LoVo (cell line): ENCODE measurements around the gene HS3ST4.

ENCODE experiments used
- DNase-seq: peaks from one replicate; pipeline ENCODE4 v3.0.0-alpha.2; 2016; ENCODE audit warnings: low spot score

HS3ST4 gene

DNA sequence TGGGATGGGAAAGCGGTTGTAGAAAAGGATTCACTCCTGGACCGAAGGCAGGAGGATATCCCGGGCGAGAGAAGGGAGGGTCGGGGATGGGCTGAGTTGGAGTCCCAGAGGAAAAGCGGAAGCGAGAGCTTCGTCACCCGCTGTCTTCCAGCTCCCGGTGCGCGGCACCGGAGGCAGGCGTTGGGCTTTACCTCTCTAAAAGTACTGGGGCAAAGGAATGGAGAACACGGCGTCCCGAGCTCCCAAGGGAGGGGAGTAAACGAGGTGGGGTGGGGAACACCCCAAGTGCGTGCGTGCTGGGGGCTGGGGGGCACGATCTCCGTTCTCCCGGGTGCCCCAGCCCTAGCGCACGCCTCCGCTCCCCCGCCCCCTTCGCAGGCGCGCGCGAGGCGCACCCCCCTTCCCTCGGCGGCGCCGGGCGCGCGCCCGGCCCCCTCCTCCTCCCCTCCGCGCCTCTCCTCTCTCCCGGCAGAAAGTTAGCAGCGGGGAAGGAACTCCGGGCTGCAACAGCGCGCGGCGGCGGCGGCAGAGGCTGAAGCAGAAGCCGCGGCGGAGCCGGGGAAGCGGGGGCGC is at the start of gene HS3ST4:
HS3ST4 (plus strand) TSS at position 441 of the 573 bp plus-strand sequence.
- no peak for DNase-seq

DNA sequence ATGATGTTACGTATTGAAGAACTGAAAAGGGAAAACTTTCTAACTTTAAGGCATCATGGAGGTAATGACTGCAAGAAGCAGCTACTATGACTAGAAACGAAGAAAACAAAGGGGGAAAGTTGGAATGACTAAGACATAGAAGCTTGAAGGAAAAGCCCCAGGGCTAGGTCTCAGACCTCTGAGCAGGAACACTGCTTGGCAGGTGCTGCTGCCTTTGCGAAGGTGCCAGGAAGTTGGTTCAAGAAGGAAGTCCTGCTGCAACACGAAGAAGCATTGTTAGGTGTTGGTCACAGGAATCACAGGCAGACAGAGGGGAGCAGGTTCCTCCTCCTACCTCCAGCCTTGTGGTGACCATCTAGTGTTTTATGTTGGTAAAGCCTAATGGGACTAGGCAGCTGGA is 48.1 kb upstream of the HS3ST4 start:
- DNase-seq: no peak

DNA sequence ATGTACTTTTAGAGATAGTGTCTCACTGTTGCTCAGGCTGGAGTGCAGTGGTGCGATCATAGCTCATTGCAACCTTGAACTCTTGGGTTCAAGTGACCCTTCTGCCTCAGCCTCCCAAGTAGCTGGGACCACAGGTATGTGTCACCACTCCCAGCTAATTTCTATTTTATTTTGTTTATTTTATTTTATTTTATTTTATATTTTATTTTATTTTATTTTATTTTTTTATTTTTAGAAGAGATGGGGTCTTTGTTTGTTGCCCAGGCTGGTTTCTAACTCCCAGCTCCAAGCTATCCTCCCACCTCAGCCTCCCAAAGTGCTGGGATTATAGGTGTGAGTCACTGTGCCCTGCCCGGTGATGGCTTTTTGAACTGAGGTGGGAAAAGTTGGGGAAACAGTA is 35.1 kb upstream of the HS3ST4 start:
- no peak for DNase-seq

DNA sequence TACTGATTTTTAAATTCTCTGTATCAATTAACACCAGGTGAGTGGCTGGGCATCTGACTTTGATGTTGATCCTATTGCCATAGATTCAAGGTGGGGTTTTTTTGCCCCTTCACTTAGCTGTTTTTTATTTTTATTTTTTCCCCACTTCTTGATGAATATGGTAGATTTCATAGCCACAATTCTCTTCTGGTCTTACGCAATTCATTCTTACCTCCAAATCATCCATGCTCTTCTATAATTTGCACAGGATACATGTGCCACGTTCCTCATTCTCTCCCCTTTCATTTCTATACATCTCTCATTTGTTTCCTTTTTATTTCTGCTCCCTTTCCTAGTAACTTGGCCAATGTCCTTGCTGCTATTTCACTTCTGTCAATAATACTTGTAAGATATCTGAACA is 14.9 kb upstream of the HS3ST4 start:
- DNase-seq: no peak

DNA sequence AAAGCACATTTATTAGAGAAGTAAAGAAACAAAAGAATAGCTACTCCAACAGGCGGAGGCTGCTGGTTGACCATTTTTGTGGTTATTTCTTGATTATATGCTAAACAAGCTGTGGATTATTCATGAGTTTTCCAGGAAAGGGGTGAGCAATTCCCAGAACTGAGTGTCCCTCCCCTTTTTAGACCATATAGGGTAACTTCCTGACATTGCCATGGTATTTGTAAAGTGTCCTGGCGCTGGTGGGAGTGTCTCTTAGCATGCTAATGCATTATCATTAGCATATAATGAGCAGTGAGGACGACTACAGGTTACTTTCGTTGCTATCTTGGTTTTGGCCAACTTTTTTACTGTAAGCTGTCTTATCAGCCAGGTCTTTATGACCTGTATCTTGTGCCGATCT is 12.2 kb upstream of the HS3ST4 start:
- no peak for DNase-seq

DNA sequence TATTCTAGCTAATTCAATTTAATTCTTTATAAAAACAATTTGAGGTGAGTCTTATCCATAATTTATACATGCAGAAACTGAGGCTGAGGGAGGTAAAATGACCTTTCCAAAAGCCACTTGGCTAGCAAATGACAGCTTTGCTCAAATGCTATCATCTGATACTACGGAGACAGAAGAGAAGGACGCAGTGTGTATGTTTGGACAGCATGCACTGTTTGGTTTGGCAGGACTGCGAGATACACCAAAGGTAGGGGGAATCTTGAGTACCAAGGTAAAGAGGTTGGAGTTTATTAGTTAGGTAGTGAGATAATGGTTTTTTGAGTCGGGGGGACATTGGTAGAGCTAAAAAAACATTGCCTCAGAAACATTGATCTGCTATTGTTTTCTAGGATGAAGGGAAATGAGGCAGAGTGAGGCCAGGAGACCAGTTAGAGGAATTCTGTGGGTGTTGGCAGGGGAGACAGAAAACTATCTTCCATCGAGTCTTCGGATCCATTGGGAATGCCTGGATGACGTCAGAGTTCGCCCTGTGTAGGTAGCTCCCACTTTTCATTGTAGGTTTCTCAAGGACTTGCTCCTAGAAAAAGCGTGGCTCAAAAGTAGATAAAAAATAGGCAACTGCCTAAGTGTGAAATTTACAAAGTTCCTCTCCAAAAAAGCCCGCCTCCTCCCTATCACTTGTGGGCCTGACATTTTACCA is 2.5 kb upstream of the HS3ST4 start:
- DNase-seq: no peak

DNA sequence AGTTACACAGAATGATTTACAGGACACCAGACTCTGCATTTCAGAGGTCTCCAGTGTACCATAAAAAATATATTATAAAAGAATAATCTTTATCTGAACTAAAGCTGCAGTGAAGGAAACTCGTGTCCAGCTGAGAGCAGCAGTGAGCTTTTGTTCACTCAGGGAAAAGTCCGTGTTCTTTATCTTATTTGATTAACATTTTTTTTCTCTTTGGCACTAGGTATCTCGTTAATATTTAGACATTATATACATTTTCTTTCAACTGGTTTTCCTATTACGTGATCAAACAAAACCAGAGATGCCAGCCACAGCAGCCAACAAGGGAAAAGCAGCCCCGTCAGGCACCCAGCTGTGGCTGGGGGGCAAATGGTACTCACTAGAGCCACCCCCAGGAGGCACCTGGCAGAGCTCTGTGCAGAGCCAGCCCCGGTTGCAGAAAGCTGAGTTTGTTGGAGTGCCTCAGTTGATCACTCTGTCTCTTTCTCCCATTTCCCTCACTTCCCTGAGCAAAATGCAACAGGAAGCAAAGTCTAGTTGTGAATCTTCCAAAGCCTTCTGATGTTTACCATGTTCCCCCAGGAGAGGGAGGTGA is 1.1 kb upstream of the HS3ST4 start:
- DNase-seq: no peak

DNA sequence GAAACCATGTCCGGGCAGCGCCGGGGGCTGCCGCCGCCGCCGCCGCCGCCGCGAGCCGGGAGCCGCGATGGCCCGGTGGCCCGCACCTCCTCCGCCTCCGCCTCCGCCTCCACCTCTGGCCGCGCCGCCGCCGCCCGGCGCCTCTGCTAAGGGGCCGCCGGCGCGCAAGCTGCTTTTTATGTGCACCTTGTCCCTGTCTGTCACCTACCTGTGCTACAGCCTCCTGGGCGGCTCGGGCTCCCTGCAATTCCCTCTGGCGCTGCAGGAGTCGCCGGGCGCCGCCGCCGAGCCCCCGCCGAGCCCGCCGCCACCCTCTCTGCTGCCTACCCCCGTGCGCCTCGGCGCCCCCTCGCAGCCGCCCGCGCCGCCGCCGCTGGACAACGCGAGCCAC is 587 bp downstream of the HS3ST4 start:
- no peak for DNase-seq

DNA sequence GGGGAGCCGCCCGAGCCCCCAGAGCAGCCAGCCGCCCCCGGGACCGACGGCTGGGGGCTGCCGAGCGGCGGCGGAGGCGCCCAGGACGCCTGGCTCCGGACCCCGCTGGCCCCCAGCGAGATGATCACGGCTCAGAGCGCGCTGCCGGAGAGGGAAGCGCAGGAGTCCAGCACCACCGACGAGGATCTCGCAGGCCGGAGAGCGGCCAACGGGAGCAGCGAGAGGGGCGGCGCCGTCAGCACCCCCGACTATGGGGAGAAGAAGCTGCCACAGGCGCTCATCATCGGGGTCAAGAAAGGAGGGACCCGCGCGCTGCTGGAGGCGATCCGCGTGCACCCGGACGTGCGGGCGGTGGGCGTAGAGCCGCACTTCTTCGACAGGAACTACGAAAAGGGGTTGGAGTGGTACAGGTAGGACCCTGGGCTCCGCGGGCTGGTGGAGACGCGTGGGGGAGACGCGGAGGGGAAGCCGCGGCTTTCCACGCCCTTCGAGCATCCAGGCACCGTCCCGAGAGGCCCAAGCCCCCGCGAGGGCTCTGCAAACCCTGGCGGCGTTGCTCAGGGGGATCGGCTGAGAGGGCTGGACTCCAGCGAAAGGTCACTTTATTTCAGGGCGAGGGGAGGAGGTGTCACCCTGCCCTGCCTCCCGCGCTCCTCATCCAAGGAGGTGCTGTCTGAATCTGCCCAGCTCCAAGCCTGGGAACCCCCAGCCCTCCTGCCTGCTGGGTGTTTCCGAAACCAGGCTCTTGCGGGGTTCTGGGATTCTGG is 1.2 kb downstream of the HS3ST4 start:
- DNase-seq: no peak

DNA sequence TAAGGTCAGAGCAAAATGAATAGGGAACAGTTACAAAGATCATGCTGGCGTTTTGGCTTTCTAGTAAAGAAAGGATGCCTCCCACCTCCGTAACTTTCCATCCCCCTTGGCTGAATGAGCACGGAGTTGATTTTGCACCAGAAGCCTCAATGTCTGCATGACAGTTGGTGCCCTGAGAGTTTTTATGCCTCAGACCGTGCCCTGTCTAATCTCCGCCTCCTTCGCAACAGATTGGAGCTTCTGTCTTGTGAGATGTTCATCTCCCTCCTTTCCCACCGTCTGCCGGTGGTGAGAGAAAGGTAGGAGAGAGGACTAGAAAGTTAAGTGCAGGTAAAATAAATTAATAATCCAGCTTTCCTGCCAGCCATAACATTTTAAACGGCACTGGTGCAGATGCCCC is 1.9 kb downstream of the HS3ST4 start:
- DNase-seq: no peak

DNA sequence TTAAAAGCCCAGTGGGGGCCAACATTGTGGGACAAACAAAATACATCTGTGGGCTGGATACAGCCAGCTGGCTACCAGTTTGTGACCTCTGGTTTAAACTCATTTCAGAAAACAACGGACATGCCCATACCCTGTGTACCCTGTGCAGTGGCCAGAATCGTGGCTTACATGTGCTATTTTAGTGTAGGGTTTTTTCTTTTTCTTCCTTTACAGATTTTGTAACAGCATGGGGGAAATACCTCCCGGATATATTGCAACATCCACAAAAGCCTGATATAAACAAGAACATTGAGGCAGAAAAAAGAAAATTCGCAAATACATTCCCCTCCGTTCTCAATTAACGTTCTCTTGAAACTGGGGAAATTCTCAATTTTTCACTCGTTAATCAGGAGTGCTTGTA is 7.3 kb downstream of the HS3ST4 start:
- DNase-seq: no peak

DNA sequence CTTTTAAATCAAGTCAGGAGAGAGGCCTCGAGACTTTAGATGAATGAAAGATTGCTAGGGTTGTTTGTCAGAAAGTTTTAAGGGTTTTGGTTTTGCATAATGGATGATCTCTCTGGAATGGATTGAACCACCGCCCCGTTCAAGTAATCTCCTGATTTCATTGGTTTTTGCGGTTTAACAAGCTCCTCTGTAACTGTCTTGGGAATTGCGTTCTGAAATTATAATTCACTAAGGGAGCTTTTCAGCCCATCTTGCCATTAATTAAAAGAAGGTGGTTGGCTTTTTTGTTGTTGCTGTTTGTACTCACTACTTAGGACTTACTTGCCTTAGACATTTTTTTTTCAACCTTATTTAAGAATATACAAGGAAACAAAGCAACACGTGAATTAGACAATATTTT is 8.8 kb downstream of the HS3ST4 start:
- DNase-seq: no peak

DNA sequence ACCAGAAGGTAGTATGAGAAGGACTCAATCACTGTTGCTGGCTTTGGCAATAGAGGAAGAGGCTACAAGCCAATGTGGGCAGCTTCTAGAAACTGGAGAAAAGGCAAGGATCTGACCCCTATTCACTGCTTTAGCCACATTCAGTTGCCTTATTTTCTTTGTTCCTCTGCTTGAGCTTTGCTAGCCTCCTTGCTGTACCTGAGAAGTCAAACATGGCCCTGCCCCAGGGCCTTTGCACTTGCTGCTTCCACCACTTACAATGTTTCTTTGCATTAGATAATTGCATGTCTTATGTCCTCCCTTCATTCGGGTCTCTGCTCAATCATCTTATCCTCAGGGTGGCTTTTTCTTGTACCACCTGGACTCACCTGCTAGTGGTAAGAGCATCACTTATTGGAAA is 15.8 kb downstream of the HS3ST4 start:
- DNase-seq: no peak

DNA sequence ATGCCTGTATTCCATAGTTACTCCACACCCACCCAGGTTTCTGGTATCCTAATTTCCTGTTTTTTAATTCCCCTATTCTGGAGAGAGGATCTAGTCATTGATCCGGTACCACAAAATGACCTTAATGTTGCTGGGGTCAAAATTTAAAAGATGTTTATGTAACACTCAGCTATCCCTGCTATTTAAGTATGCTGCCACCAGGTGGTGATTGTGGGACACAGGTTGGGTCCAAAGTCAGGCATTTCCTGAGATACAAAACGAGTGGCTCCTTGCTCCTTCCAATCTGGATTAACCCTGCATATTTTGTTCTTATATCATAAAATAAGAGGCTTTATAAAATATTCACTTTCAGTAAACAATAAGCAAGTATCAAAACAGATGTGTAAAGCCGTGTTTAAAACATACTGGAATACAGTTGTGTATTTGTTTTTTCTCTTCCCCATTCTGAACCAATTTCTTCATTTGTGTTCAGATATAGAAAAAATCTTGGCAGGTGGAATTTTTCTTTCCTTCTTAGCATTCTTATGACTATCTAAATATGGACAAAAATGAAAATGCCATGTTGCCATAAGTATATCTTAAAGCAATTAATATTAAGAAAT is 16.3 kb downstream of the HS3ST4 start:
- DNase-seq: no peak

DNA sequence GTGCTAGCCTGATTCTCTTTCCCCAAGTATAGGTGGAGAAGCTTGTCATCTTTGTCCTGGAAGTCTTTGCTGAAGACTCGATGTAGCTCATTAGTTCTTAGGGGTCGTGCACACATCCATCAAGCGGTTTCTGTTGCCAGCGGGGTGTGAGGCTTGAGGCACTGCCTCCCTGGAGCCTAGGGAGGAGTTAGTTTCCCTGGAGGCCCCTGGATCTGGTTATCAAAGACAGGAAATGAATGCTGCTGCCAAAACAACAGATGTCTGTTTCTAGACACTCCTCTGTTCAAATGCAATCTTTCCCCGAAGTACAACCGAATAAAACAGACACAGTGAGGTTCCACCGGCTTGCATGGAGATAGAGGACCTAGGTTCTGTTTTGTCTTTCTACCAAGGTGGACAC is 17.5 kb downstream of the HS3ST4 start:
- no peak for DNase-seq

DNA sequence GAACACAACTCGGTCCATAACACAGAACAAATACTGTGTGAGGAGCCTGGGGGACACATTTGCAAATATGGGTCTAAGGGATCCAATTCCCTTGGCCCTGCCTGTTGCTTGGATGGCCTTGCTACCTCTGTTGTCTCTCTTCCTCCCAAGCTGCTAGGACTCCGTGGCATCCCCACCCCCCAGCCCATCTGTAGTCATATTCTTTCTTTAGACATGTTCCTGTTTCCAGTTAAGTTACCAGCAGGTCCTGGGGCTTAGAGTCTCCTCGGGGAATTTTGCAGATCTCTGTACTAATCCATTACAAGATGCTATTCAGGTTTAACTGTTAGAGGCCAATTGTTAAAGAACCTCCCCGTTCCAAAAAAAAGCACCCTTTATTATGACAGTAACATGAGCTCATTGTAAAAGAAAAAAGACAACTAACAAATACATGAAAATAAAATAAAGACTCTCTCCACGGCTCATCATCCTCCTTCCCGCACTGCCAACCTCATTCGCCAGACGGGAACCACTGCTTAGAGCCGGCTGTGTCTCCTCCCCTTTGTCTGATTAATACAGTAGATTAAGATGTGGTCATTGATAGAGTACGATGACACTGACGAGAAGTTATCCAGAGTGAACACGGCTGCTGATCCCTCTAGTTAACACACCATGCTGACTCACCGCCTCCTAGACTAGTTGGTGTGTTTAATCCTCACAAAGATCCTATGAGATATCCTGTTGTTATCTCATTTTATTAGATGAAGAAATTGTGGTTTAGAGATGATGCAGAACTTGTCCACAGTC is 22.2 kb downstream of the HS3ST4 start:
- no peak for DNase-seq

DNA sequence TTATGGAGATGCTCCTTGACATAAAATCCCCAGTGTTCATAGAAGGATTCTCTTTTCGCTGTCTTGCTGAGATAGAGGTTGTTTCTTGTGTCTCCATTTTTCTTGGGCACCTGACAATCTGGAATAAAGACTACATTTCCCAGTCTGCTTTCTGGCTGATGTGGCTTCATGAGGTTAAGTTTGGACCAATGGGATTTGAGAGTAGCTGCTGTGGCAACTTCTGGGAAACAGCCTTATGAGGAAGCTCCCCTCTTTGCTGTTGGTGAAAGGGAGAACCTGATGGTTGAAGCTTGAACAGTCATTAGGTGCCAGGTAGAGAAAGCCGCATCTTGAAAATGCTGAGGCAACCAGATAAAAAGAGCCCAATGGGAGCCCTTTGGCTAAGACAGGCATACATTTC is 24.4 kb downstream of the HS3ST4 start:
- DNase-seq: no peak

DNA sequence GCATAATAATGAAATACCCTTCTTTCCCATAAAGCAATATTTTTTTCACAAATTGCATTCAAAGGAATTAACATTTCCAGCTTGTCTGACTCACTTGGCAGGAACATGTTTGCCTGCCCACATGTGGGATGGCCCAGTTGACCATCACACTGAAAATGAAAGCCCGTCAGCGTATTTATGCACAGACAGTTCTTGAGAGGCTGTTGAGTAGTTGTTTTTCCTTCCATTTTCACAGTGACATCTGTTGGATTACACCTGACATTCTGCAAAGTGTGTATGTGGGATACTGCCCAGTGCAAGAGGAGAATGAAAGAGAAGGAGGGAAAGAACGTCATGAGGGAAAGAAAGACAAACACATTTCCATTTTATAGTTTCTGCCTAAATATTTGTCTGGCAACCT is 29.7 kb downstream of the HS3ST4 start:
- DNase-seq: no peak

DNA sequence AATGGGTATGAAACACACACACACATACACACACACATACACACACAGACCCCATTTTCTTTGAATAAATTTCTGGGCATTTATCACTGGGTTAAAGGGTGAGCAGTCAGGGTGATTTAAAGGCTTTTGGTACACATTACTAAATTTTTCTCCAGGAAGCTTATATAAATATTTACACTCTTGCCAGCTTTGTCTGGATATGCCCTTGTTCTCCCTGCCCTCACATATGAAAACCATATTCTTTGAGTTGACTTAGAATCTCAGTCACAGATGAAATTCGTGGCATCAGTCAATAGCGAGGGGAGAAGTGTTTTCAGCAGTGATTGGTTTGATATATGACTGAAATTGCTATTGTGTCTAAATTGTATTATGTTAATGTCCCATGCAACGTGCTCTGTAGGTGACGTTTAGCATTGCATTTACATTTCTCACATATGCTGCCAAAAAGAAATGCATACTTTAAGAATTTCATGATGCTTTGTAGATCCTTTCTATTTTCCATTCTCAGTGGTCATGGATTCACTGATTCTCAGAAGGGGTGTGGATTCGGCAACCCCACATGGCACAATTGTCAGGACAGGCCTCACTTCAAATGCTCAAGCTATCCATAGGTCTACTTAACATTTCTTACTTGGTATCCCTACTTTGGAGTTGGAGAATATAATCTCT is 34.8 kb downstream of the HS3ST4 start:
- DNase-seq: no peak

DNA sequence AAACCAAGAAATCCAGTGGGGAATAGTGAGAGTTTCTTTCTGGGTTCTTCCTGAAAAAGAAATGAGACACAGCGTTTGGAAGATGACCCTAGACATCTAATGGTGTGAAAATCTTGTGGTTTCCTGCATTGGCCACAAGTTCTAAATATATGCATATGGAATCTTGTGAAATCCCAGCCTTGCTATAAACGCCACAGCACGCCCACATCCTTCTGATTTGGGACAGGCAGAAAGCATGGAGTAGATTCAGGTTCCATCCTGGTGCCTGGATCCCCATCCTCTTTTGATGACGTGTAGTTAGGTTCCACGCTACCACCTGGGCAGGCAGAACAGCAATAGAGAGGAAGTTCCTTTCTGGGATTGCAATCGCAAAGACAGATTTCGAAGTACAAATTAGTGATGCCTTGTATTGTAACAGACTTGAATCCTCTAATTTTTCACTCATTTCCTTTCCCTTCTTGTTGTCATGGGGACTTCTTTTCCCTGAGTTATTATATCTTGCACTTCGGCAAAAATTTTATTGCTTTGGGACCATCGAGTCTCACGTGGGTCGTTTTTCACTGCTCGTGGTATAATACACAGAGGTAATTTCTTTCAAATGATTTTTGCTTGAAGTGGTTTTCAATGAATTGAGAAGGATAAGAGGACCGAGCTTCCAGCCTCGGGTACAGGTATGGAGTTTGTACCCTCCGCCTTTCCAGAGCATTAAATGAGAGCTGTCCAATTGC is 37.6 kb downstream of the HS3ST4 start:
- no peak for DNase-seq

DNA sequence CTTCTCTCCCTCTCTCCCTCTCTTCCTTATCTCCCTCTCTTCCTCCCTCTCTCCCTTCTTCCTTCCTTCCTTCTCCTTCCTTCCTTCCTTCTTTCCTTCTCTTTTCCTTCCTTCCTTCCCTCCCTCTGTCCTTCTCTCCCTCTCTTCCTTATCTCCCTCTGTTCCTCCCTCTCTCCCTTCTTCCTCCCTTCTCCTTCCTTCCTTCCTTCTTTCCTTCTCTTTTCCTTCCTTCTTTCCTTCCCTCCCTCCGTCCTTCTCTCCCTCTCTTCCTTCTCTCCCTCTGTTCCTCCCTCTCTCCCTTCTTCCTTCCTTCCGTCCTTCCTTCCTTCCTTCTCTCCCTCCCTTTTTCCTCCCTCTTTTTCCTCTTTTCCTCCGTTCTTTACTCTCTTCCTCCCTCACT is 38.6 kb downstream of the HS3ST4 start:
- no peak for DNase-seq
